K562 (cell line): ENCODE results near the gene ZSWIM8. TPM values are rescaled to one million over a fixed set of nuclear protein-coding genes. Genes with fewer than 3 reads are reported as not detected.
A peak's percentile ranks its signal among the peaks of the same experiment; 100 is the strongest.

Experiments used
- CHD1 ChIP-seq: fragments of 200-600 bp; sonication (generic); IDR thresholded peaks from one replicate; pipeline ENCODE4 v1.6.1; 2012; ENCODE audit warnings: mild to moderate bottlenecking, moderate library complexity, low read length, inconsistent platforms
- EP300 ChIP-seq: IDR thresholded peaks from 2 replicates; pipeline ENCODE4 v1.6.1; 2012; ENCODE audit warnings: low read length, improper control_type of control experiment
- FOXK2 ChIP-seq, 2 experiments: fragments of 450-650 bp; IDR thresholded peaks in 1 of 2; conservative IDR thresholded peaks in 1 of 2; 2 replicates each; pipeline ENCODE4 v1.6.1; 2016; ENCODE audit warnings: low read depth in 2 of 2, mild to moderate bottlenecking in 1 of 2
- HDAC2 ChIP-seq: fragments of 450-650 bp; IDR thresholded peaks from 2 replicates; pipeline ENCODE4 v1.6.1; 2016; ENCODE audit warnings: mild to moderate bottlenecking
- LARP7 ChIP-seq: fragments of 450-650 bp; IDR thresholded peaks from 2 replicates; pipeline ENCODE4 v1.6.1; 2016
- MEIS2 ChIP-seq: fragments of 450-650 bp; IDR thresholded peaks from 2 replicates; pipeline ENCODE4 v1.6.1; 2014; ENCODE audit warnings: mild to moderate bottlenecking; ENCODE audit not compliant: partially characterized antibody
- MTA3 ChIP-seq: fragments of 450-650 bp; formaldehyde crosslinking; IDR thresholded peaks from 2 replicates; pipeline ENCODE4 v1.6.1; 2017; ENCODE audit warnings: mild to moderate bottlenecking, borderline replicate concordance
- MYC ChIP-seq, 2 experiments: fragments of 250-450 bp in 1 of 2; sonication (Bioruptor Pico) in 1 of 2; IDR thresholded peaks; 2 replicates each; pipeline versions ENCODE4 v1.5.1 to v1.6.1; 2012 to 2021; ENCODE audit warnings: low read depth in 2 of 2, borderline replicate concordance in 1 of 2, improper control_type of control experiment in 1 of 2, low read length in 1 of 2, mild to moderate bottlenecking in 1 of 2, moderate library complexity in 1 of 2
- PRMT5 ChIP-seq: sonication (generic); formaldehyde crosslinking; IDR thresholded peaks from 2 replicates; pipeline ENCODE4 v1.5.0; 2020; ENCODE audit warnings: missing genetic modification reagents
- RBBP5 ChIP-seq: fragments of 200-600 bp; sonication (generic); IDR thresholded peaks from 2 replicates; pipeline ENCODE4 v1.6.1; 2012; ENCODE audit warnings: borderline replicate concordance, mild to moderate bottlenecking, low read length, control low read depth, inconsistent platforms; ENCODE audit not compliant: insufficient read depth, poor library complexity, severe bottlenecking
- SMARCA4 ChIP-seq: fragments of 450-650 bp; IDR thresholded peaks from 2 replicates; pipeline ENCODE4 v1.6.1; 2016
- ZNF175 ChIP-seq: fragments of 200-800 bp; sonication (Bioruptor generic); IDR thresholded peaks from 2 replicates; pipeline ENCODE4 v1.6.1; 2016; ENCODE audit warnings: low read depth, mild to moderate bottlenecking, missing genetic modification characterization, missing compliant biosample characterization
- ZNF263 ChIP-seq: sonication (generic); formaldehyde crosslinking; IDR thresholded peaks from 2 replicates; pipeline ENCODE4 v1.8.0; 2022; ENCODE audit warnings: mild to moderate bottlenecking, missing genetic modification reagents, borderline replicate concordance
- polyA plus RNA-seq, 8 experiments: library from polyadenylated mRNA; depleted of rRNA in 4 of 8; stranded (reverse) in 5 of 8; unstranded in 3 of 8; fragments of >200 nt; fragmentation: Nextera tagmentation in 2 of 8; fragmentation: Illumina TruSeq in 1 of 8; extraction: Ambion mirVana in 2 of 8; extraction: Trizol in 1 of 8; gene quantifications; 2 replicates each; pipeline versions ENCODE4 v1.2.1 to v1.2.3, GENCODE V29; 2011 to 2014; ENCODE audit warnings: inconsistent platforms in 1 of 8, missing spikeins in 1 of 8
- total RNA-seq, 7 experiments: library from RNA; depleted of rRNA in 6 of 7; stranded (reverse); fragments of >200 nt in 6 of 7; fragmentation: Illumina TruSeq in 2 of 7; extraction: Trizol in 2 of 7; gene quantifications; 2 replicates each; pipeline versions ENCODE4 v1.2.1 to v1.2.3, GENCODE V29; 2011 to 2021; ENCODE audit warnings: low replicate concordance in 1 of 7
- TF ChIP-seq, protein P1 (sequence below): fragments of 200-800 bp; sonication (Bioruptor generic); IDR thresholded peaks from 2 replicates; pipeline ENCODE4 v1.6.1; 2017; ENCODE audit warnings: missing genetic modification characterization, missing compliant biosample characterization
- TF ChIP-seq, protein P2 (sequence below): sonication (generic); formaldehyde crosslinking; IDR thresholded peaks from 2 replicates; pipeline ENCODE4 v1.8.0; 2022; ENCODE audit warnings: mild to moderate bottlenecking, missing genetic modification reagents, borderline replicate concordance
- TF ChIP-seq, protein P3 (sequence below), 2 experiments: IDR thresholded peaks; 2 replicates each; pipeline ENCODE4 v1.6.1; 2012; ENCODE audit warnings: improper control_type of control experiment in 2 of 2, low read depth in 2 of 2, low read length in 2 of 2, borderline replicate concordance in 1 of 2
- TF ChIP-seq, protein P4 (sequence below): sonication (generic); formaldehyde crosslinking; IDR thresholded peaks from 2 replicates; pipeline ENCODE4 v1.8.0; 2023; ENCODE audit warnings: mild to moderate bottlenecking, missing genetic modification reagents
- TF ChIP-seq, protein P5 (sequence below): sonication (generic); formaldehyde crosslinking; IDR thresholded peaks from 2 replicates; pipeline ENCODE4 v1.9.0; 2022; ENCODE audit warnings: mild to moderate bottlenecking, missing genetic modification reagents

Gene ZSWIM8
- total and polyA plus RNA-seq, 9 of the 15 experiments (the other 6 are each of a cell fraction or from before 2014, with no cell fraction given) = 5.6 to 47.8 (median 26.7) TPM

DNA sequence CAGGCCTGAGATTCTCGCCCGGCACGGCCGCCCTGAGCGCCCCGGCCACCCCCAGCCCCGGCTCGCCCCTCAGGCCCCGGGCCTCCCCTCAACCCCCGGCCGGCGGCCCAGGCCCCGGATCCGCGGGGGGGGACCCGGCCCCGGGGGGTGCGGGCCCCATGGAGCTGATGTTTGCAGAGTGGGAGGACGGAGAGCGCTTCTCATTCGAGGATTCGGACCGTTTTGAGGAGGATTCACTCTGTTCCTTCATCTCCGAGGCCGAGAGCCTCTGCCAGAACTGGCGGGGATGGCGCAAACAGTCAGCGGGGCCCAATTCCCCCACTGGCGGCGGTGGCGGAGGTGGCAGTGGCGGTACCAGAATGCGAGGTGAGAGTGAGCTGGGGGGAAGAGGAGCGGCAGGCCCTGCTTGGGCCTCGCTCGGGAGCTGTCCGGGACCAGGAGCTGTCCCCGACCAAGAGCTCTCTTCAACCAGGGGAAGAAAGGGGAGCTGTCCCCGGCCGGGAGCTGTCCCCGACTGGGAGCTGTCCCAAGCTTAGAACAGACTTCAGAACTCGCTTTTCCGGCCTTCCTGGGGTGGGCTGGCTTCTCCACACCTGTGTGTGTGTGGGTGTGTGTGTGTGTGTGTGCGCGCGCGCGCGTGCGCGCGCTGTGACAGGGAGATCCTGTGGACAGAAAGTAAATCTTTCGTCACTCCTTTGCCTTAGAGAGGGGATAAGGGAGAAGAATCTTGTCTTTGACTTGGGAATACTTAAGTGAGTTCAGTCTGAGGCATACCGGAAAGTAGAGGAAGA is 510 bp downstream of the ZSWIM8 start (continued):
- TF ChIP-seq, protein P1, sequence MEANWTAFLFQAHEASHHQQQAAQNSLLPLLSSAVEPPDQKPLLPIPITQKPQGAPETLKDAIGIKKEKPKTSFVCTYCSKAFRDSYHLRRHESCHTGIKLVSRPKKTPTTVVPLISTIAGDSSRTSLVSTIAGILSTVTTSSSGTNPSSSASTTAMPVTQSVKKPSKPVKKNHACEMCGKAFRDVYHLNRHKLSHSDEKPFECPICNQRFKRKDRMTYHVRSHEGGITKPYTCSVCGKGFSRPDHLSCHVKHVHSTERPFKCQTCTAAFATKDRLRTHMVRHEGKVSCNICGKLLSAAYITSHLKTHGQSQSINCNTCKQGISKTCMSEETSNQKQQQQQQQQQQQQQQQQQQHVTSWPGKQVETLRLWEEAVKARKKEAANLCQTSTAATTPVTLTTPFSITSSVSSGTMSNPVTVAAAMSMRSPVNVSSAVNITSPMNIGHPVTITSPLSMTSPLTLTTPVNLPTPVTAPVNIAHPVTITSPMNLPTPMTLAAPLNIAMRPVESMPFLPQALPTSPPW (CRISPR knock-in tag) = peak; percentile 92
- TF ChIP-seq RBBP5 (peak; percentile 29), SMARCA4 (peak; percentile 57; the same call in 1 of the 2 replicates), MYC (IDR thresholded peaks at IDR 0.05; ENCODE audit: low read depth, low read length) (no peak), MYC (CRISPR knock-in tag; IDR thresholded peaks at IDR 0.05; ENCODE audit: borderline replicate concordance, low read depth) (0 out of 2 replicates have a peak, but pooled peaks have one; percentile 24), MTA3 (peak; percentile 29; the same call in 1 of the 2 replicates), ZNF175 (CRISPR knock-in tag) (0 out of 2 replicates have a peak, but pooled peaks have one; percentile 28), CHD1 (peak; percentile 77), EP300 (no peak), ZNF263 (peak; percentile 95), HDAC2 (peak; percentile 77), PRMT5 (0 out of 2 replicates have a peak, but pooled peaks have one; percentile 48), FOXK2 (conservative IDR thresholded peaks at IDR 0.05 in 1 of 2, IDR thresholded peaks at IDR 0.05 in 1 of 2; ENCODE audit: low read depth in 2 of 2) (0 out of 4 replicates have a peak, but pooled peaks of 1 of the 2 experiments have one; percentile 10), MEIS2 (peak; percentile 88), LARP7 (0 out of 2 replicates have a peak, but pooled peaks have one; percentile 50)
- TF ChIP-seq, protein P2, sequence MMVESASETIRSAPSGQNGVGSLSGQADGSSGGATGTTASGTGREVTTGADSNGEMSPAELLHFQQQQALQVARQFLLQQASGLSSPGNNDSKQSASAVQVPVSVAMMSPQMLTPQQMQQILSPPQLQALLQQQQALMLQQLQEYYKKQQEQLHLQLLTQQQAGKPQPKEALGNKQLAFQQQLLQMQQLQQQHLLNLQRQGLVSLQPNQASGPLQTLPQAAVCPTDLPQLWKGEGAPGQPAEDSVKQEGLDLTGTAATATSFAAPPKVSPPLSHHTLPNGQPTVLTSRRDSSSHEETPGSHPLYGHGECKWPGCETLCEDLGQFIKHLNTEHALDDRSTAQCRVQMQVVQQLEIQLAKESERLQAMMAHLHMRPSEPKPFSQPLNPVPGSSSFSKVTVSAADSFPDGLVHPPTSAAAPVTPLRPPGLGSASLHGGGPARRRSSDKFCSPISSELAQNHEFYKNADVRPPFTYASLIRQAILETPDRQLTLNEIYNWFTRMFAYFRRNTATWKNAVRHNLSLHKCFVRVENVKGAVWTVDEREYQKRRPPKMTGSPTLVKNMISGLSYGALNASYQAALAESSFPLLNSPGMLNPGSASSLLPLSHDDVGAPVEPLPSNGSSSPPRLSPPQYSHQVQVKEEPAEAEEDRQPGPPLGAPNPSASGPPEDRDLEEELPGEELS (CRISPR knock-in tag) = no peak
- TF ChIP-seq, protein P3, sequence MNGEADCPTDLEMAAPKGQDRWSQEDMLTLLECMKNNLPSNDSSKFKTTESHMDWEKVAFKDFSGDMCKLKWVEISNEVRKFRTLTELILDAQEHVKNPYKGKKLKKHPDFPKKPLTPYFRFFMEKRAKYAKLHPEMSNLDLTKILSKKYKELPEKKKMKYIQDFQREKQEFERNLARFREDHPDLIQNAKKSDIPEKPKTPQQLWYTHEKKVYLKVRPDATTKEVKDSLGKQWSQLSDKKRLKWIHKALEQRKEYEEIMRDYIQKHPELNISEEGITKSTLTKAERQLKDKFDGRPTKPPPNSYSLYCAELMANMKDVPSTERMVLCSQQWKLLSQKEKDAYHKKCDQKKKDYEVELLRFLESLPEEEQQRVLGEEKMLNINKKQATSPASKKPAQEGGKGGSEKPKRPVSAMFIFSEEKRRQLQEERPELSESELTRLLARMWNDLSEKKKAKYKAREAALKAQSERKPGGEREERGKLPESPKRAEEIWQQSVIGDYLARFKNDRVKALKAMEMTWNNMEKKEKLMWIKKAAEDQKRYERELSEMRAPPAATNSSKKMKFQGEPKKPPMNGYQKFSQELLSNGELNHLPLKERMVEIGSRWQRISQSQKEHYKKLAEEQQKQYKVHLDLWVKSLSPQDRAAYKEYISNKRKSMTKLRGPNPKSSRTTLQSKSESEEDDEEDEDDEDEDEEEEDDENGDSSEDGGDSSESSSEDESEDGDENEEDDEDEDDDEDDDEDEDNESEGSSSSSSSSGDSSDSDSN (IDR thresholded peaks at IDR 0.05; ENCODE audit: borderline replicate concordance in 1 of 2, low read depth in 2 of 2, low read length in 2 of 2) = peak in 1 of 2 experiments; percentile 89; a peak in 2 of 4 replicates
- TF ChIP-seq, protein P4, sequence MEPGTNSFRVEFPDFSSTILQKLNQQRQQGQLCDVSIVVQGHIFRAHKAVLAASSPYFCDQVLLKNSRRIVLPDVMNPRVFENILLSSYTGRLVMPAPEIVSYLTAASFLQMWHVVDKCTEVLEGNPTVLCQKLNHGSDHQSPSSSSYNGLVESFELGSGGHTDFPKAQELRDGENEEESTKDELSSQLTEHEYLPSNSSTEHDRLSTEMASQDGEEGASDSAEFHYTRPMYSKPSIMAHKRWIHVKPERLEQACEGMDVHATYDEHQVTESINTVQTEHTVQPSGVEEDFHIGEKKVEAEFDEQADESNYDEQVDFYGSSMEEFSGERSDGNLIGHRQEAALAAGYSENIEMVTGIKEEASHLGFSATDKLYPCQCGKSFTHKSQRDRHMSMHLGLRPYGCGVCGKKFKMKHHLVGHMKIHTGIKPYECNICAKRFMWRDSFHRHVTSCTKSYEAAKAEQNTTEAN (CRISPR knock-in tag) = 0 out of 2 replicates have a peak, but pooled peaks have one; percentile 37
- TF ChIP-seq, protein P5, sequence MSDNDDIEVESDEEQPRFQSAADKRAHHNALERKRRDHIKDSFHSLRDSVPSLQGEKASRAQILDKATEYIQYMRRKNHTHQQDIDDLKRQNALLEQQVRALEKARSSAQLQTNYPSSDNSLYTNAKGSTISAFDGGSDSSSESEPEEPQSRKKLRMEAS (CRISPR knock-in tag) = peak; percentile 49; the same call in 1 of the 2 replicates
